GM19193 (cell line): Measurements from ENCODE around the gene ACKR3.

ENCODE experiments used
- POLR2A ChIP-seq: IDR thresholded peaks from 4 replicates; pipeline ENCODE4 v1.6.1; 2011; ENCODE audit not compliant: insufficient read depth, insufficient read length; ENCODE audit errors: extremely low read depth

The ACKR3 gene

DNA sequence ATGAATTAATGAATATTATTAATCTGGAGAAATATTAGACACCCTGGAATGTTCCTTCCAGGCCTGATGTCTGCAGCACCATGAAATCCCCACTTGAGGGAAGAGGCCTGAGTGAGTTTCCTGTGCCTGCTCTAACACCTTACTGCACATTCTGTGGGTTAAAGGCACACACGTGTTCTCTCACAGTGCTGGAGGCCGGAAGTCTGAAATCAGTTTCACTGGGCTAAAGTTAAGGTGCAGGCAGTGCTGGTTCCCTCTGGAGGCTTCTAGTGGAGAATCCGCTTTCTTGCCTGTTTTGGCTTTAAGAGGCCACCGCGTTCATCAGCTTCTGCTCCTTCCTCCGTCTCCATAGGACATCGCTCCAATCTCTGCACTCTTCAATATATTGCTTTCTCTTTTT is 48.7 kb downstream of the ACKR3 start:
- TF ChIP-seq POLR2A, result no peak

- no peak for TF ChIP-seq POLR2A
These were observed 50.4 kb downstream of the ACKR3 start for GRCh38 chr2:236619910-236620612.

DNA sequence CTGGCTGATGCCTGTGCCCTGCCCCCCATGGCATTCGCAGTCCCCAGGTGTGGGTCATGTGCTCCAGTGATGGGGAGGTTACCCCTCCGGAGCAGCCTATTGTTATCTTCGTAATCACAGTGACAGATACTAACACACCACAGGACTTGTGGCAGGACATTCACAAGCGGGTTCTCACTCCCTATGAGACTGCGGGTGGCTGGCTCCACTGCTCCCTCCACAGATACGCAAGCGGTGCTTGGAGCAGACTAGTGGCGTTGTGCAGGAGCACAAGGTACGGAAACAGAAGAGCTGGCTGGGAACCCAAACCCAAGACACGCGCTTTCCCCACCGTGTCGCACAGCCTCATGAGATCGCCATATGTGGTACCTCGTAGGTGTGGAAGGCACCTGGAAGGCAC is 52.2 kb downstream of the ACKR3 start:
- no peak for TF ChIP-seq POLR2A

DNA sequence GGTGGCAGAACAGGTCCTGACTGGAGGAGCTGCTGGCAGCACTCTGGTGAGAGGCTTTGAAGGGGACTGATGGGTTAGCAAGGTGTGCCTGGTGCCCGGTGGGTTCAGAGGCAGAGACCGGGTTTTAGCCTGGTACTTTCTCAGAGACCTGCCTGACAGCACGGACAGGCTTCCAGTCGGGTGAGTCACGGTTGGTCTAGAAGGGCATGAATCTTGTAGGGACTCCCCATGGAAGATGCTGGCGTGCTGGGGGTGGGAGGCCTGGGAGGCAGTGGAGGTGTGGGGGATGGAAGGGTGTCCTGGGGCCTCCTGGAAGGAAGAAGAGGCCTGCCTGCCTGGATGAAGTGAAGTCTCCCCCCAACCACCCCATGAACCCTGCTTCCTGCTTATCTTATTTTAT is 52.6 kb downstream of the ACKR3 start:
- no peak for TF ChIP-seq POLR2A

- TF ChIP-seq POLR2A, result no peak
These were observed 53.0 kb downstream of the ACKR3 start for GRCh38 chr2:236622660-236623059.

- TF ChIP-seq POLR2A, result no peak
These were observed 54.2 kb downstream of the ACKR3 start for GRCh38 chr2:236623816-236624215.

DNA sequence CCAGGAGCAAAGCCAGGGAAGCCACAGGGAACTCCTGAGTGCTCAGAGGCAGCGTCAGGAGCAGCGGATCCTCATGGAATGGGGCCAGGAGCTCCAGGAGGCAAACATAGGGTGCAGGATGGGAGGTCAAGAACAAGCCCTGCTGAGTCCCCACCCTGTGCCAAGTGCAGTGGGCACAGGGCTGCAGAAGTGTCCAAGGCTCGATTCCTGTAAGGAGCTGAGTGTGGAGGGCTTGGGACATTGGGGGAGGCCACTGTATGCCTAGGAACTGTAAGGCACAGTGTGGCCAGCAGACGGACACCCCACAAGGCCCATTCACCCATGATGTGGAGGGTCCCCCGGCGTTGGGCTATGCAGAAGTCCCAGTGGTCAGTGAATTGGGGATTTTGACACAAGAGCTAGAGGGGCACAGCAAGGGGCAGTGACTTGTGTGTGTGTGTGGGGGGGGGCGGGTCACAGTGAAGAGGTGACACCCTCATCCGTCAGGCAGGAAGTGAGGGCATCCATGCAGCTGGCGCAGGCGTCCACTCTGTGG is 55.6 kb downstream of the ACKR3 start:
- no peak for TF ChIP-seq POLR2A

- TF ChIP-seq POLR2A, result no peak
These were observed 56.9 kb downstream of the ACKR3 start for GRCh38 chr2:236626391-236627150.

GRCh38 chr2:236627193-236627592 is 57.6 kb downstream of the ACKR3 start:
- no peak for TF ChIP-seq POLR2A

- TF ChIP-seq POLR2A, result no peak
These were observed 58.2 kb downstream of the ACKR3 start for GRCh38 chr2:236627841-236628240.

DNA sequence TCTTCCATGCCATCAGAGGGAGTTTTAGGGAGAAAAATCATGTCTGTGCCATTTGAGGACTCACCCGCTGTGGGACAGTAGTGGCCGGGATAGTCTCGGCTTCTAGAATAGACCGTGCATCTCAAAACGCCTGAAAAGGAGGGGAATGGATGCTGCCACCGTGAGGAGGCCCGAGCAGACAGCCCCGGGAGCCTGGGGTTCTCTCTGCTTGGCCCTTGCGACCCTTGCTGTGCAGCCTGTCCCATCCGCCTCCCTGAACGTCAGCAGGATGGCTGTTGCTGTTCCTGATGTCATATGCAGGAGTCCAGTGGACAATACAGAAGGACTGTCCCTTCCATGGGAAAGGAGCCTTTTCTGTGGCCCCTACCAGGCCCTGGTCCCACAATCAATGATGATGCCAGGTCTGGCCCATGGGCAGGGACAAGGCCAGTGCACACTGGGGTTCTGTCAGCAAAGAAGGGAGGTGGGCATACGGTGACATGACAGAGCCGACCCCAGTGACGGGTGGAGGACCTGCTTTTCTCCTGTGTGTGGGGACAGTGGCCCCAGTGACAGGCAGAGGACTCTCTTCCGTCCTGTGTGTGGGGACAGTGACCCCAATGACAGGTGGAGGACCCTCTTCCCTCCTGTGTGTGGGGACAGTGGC is 58.8 kb downstream of the ACKR3 start:
- no peak for TF ChIP-seq POLR2A

DNA sequence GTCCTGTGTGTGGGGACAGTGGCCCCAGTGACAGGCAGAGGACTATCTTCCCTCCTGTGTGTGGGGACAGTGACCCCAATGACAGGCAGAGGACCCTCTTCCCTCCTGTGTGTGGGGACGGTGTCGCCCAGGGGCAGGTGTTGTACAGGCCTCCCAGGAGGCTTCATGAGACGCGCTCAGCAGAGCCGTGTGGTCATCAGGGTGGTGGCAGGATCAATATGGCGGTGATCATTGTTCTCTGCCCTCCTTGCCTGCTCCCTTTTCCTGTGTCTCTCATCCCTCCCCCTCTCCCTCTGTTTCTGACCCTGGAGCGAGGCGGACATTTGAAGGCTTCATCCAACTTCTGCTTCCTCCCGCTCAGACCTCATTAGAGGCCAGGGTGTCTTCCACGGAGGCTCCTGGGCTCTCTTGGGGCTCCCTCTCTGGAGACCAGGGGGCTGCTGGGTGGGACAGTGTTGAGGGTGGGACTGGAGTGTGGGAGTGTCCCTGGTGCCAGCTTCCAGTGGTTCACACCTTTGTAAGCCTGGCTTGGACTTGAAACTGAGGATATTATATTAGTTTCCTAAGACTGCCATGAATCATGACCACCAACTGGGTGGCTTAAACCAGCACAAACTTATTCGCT is 59.5 kb downstream of the ACKR3 start:
- TF ChIP-seq POLR2A, result no peak

DNA sequence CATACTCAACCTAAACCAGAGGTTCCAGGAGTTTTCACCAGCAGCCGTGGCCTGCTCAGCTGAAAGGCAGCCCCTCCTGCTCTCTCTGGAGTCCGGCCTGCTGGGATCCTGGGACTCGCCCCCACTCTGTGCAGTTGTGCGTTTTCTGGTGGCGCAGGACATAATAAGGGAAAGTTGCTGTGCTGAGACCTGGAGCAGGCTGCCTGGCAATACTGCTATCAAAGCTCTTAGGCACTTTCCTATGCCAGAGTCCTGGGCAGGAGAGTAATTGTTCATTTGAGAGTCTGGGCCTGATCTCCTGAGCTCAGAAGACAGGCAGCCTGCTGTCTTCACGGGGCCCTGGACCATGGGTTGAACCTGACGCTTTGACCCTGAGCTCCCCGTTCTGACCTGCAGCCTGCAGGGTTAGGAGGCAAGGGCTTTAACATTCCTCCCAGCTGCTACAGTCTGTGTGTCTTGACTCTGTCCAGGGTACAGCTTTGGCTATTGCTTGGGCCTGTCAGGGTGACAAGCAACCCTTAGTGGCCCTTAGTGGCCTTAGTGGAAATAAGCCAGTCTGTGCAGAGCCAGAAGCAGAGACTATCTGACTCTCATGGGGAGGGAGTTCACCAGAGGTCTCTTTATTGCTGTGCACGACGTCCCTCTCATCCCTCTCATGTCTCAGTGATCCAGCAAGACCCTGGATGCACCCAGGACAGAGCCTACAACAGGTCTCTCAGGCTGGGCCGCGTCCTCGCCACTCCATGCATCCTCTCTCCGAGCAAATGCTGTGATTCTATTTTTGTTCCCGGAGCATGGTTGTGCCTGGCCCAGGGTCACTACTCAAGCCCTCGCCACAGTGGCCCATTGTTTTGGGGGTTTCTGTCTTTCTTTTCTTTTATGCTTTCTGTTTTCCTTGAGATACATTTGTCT is 60.6 kb downstream of the ACKR3 start:
- no peak for TF ChIP-seq POLR2A

- no peak for TF ChIP-seq POLR2A
These were observed 61.7 kb downstream of the ACKR3 start for GRCh38 chr2:236631281-236631855.

DNA sequence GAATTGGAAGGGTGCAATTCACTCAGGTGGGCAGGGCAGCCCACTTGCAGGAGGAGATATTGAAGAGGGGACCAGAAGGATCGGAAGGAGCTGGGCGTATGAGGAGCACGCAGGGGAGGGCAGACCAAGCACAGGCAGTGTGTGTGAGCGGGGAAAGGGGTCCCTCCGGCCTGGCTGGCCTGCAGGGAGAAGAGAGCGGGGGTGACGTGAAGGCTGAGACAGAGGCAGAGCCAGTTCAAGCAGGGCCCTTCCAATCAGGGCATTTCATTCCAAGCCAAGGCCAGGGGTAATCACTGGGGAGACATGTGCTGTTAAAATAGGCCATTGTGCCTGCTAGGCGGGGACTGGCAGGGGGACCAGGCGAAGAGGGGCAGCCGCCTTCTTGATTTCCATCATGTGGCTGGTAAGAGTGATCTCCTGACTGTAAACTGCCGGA is 62.2 kb downstream of the ACKR3 start:
- TF ChIP-seq POLR2A, result no peak
